IMR-90 (cell line): Measurements from ENCODE around the gene CTNNA1. TPM values are rescaled to one million over a fixed set of nuclear protein-coding genes. Genes with fewer than 3 reads are reported as not detected.

Experiments
- ATAC-seq: fragments of 200-7000 bp; cut with Tn5 transposase; 2 replicates; pipeline ENCODE4 v1.9.1; 2020; ENCODE audit warnings: low read depth, mild to moderate bottlenecking, moderate library complexity
- BruUV-seq: library from RNA; stranded (reverse); fragments of 400-500 nt; replicated peaks from 2 replicates; lab custom pipeline; 2021; lab: Mats Ljungman, UMichigan
- CTCF ChIA-PET: fragments of 300-600 bp; formaldehyde crosslinking; extraction: SDS; loops from one replicate; lab custom pipeline; 2021; ENCODE audit warnings: antibody characterized with exemption; lab: Yijun Ruan, JAX
- POLR2A ChIA-PET: fragments of 300-600 bp; sonication (Branson Sonifier 250); formaldehyde crosslinking; loops from one replicate; lab custom pipeline; 2022; ENCODE audit warnings: antibody characterized with exemption; ENCODE audit not compliant: unreplicated experiment; lab: Charles Lee
- DNase-seq: peaks from one replicate; pipeline ENCODE4 v3.0.0; 2013
- H2AFZ ChIP-seq: replicated peaks from 2 replicates; pipeline ENCODE3; 2013; ENCODE audit warnings: low read length, mild to moderate bottlenecking; ENCODE audit not compliant: poor library complexity
- H2AK5ac ChIP-seq: 2 replicates; pipeline ENCODE4 v1.6.1; 2013; ENCODE audit warnings: low read depth, low read length, inconsistent platforms
- H2AK9ac ChIP-seq: replicated peaks from 2 replicates; pipeline ENCODE3; 2013; ENCODE audit warnings: mild to moderate bottlenecking, low read depth, low read length, moderate library complexity; ENCODE audit not compliant: poor library complexity
- H2BK120ac ChIP-seq: 2 replicates; pipeline ENCODE4 v1.6.1; 2013; ENCODE audit warnings: low read depth, low read length, inconsistent platforms
- H2BK15ac ChIP-seq: 3 replicates; pipeline ENCODE4 v1.6.1; 2013; ENCODE audit warnings: low read depth, low read length, inconsistent platforms
- H2BK20ac ChIP-seq: 2 replicates; pipeline ENCODE4 v1.6.1; 2013; ENCODE audit warnings: low read depth, mild to moderate bottlenecking, inconsistent platforms, low read length, moderate library complexity
- H2BK5ac ChIP-seq: 2 replicates; pipeline ENCODE4 v1.6.1; 2013; ENCODE audit warnings: mild to moderate bottlenecking, low read depth, low read length, inconsistent platforms; ENCODE audit not compliant: poor library complexity, severe bottlenecking
- H3K14ac ChIP-seq: replicated peaks from 2 replicates; pipeline ENCODE4 v1.6.1; 2013; ENCODE audit warnings: low read depth, low read length, inconsistent platforms
- H3K18ac ChIP-seq: 2 replicates; pipeline ENCODE4 v1.6.1; 2013; ENCODE audit warnings: low read depth, low read length, control low read depth
- H3K23ac ChIP-seq: 2 replicates; pipeline ENCODE4 v1.6.1; 2013; ENCODE audit warnings: low read depth, low read length, inconsistent platforms
- H3K27ac ChIP-seq: 2 replicates; pipeline ENCODE4 v1.5.1; 2013; ENCODE audit warnings: mild to moderate bottlenecking, control low read depth, low read length; ENCODE audit not compliant: insufficient read depth
- H3K27me3 ChIP-seq: 2 replicates; pipeline ENCODE4 v1.6.1; 2013; ENCODE audit warnings: low read length; ENCODE audit not compliant: control insufficient read depth, insufficient read depth
- H3K36me3 ChIP-seq: 2 replicates; pipeline ENCODE4 v1.6.1; 2013; ENCODE audit warnings: low read length, mixed read lengths; ENCODE audit not compliant: control insufficient read depth, insufficient read depth
- H3K4ac ChIP-seq: 2 replicates; pipeline ENCODE4 v1.6.1; 2013; ENCODE audit warnings: low read depth, low read length, inconsistent platforms
- H3K4me1 ChIP-seq: 2 replicates; pipeline ENCODE4 v1.6.1; 2013; ENCODE audit warnings: low read length, mixed read lengths; ENCODE audit not compliant: control insufficient read depth, insufficient read depth
- H3K4me2 ChIP-seq: 2 replicates; pipeline ENCODE4 v1.6.1; 2013; ENCODE audit warnings: low read depth, mild to moderate bottlenecking, control low read depth, low read length, moderate library complexity
- H3K4me3 ChIP-seq: 2 replicates; pipeline ENCODE4 v1.5.1; 2013; ENCODE audit warnings: low read depth, mild to moderate bottlenecking, control low read depth, low read length, moderate library complexity; ENCODE audit not compliant: insufficient read depth
- H3K56ac ChIP-seq: 2 replicates; pipeline ENCODE4 v1.6.1; 2013; ENCODE audit warnings: low read length, inconsistent platforms; ENCODE audit not compliant: insufficient read depth; ENCODE audit errors: extremely low read depth
- H3K79me1 ChIP-seq, 2 experiments: 2 replicates each; pipeline ENCODE4 v1.6.1; 2013; ENCODE audit warnings: low read length in 2 of 2, inconsistent platforms in 1 of 2, low read depth in 1 of 2
- H3K9ac ChIP-seq: 2 replicates; pipeline ENCODE4 v1.6.1; 2013; ENCODE audit warnings: low read depth, low read length, control low read depth
- H3K9me1 ChIP-seq: 2 replicates; pipeline ENCODE4 v1.6.1; 2013; ENCODE audit warnings: low read length, inconsistent platforms; ENCODE audit not compliant: insufficient read depth
- H3K9me3 ChIP-seq: 2 replicates; pipeline ENCODE4 v1.6.1; 2013; ENCODE audit warnings: low read length; ENCODE audit not compliant: control insufficient read depth, insufficient read depth
- H4K20me1 ChIP-seq: 2 replicates; pipeline ENCODE4 v1.6.1; 2013; ENCODE audit warnings: low read length, inconsistent platforms; ENCODE audit not compliant: insufficient read depth
- H4K5ac ChIP-seq: 2 replicates; pipeline ENCODE4 v1.6.1; 2013; ENCODE audit warnings: mild to moderate bottlenecking, low read depth, low read length, control low read depth
- H4K8ac ChIP-seq, 2 experiments: 2 replicates each; pipeline ENCODE4 v1.6.1; 2013; ENCODE audit warnings: low read depth in 2 of 2, low read length in 2 of 2, control low read depth in 1 of 2, inconsistent platforms in 1 of 2
- H4K91ac ChIP-seq: 2 replicates; pipeline ENCODE4 v1.6.1; 2013; ENCODE audit warnings: low read depth, low read length, inconsistent platforms; ENCODE audit not compliant: insufficient read depth
- FOS ChIP-seq: fragments of 150-350 bp; IDR thresholded peaks from 2 replicates; pipeline ENCODE4 v1.6.1; 2016; ENCODE audit warnings: low read depth, low read length
- MAFK ChIP-seq: IDR thresholded peaks from 2 replicates; pipeline ENCODE4 v1.6.1; 2012; ENCODE audit warnings: low read depth, low read length, improper control_type of control experiment
- NFE2L2 ChIP-seq: fragments of 150-350 bp; IDR thresholded peaks from 2 replicates; pipeline ENCODE4 v1.6.1; 2016; ENCODE audit warnings: low read depth, mild to moderate bottlenecking, low read length
- WGBS, 2 experiments: methylation state at CpG; one replicate each; pipeline versions ENCODE4 v1.1.5 to v1.1.7; 2013; ENCODE audit warnings: missing lambda C conversion rate in 2 of 2; ENCODE audit not compliant: insufficient read length in 1 of 2; ENCODE audit errors: extremely low coverage in 2 of 2; 5-methylcytosine and 5-hydroxymethylcytosine counted together
- dilution Hi-C: fragments of 300-500 bp; cut with HindIII; formaldehyde crosslinking; loops from one replicate; pipeline ENCODE4 v1.14.3; 2018; ENCODE audit warnings: low sequenced_read_pairs; ENCODE audit not compliant: unreplicated experiment
- in situ Hi-C: fragments of 300-500 bp; cut with MboI; formaldehyde crosslinking; loops from 3 replicates; pipeline ENCODE4 v1.14.3; 2019; ENCODE audit warnings: low sequenced_read_pairs, inconsistent platforms, mixed read lengths
- intact Hi-C: fragments of 100-400 bp; cut with micrococcal nuclease; formaldehyde crosslinking; loops from 2 replicates; pipeline ENCODE4 v1.10.0; 2022
- polyA plus RNA-seq, 3 experiments: library from polyadenylated mRNA; depleted of rRNA; stranded (reverse); fragments of >200 nt; gene quantifications; 2 replicates each; pipeline ENCODE4 v1.2.3, GENCODE V29; 2012; ENCODE audit warnings: low replicate concordance in 1 of 3
- total RNA-seq: library from RNA; depleted of rRNA; stranded (reverse); fragments of >200 nt; gene quantifications from 2 replicates; pipeline ENCODE4 v1.2.3, GENCODE V29; 2012

CTNNA1 gene
- total and polyA plus RNA-seq, 2 of the 4 experiments (the other 2 are of a cell fraction): 220 to 471 TPM

DNA sequence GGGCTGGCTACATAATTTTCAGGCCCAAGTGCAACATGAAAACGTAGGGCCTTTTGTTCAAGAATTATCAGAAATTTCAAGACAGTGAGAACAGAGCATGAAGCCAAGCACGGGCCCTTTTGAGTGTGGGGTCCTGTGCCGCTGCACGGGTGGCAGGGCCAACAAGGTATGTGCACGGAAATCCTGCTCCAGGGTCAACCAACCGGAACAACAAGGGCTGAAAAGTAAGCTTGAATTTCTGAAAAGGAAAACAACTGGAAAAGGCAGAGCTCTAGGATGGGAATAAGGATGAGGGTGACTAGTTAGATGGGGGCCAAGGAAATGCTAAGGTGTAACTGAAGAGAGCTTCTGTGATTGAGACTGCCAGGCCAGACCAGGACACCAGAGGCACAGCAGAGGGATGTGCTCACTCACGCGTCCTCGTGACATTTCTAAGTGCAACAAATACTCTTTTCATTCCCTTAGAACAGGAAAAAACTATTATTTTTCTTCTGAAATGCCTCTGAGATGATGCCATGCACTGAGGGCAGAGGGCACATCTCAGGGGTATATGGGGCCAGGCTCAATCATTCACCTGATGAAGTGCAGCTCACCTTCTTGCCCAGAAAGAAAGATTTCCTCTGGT lies 202.6 kb downstream of the CTNNA1 start:
- dilution Hi-C loops: no loop called here
- H3K4me2 ChIP-seq: no peak overlapping the region
- POLR2A ChIA-PET: no interaction called here
- CTCF ChIA-PET: interaction anchor here (0.6 kb wide), 1 partner anchor 193 kb away, joined by 4 read pairs; no protein-coding TSS in a partner anchor
- no peak overlapping the region for H4K8ac ChIP-seq
- DNase-seq (no peak), ATAC-seq (no peak)
- H2BK20ac ChIP-seq: no peak overlapping the region
- no peak overlapping the region for H2BK15ac ChIP-seq
- no TSS peak for BruUV-seq
- H4K91ac ChIP-seq: no peak overlapping the region
- H3K23ac ChIP-seq: no peak overlapping the region
- no peak overlapping the region for H3K4ac ChIP-seq
- no peak overlapping the region for H2AFZ ChIP-seq
- peaks cover 25% of the 10 kb centered on the region for H3K4me1 ChIP-seq
- peaks cover 8% of the 10 kb centered on the region; the same call in 1 of the 2 replicates for H3K9me1 ChIP-seq
- no peak overlapping the region for H2AK9ac ChIP-seq
- no peak overlapping the region for H4K5ac ChIP-seq
- intact Hi-C loops: no loop called here
- no peaks in the 10 kb centered on the region for H3K9me3 ChIP-seq
- 66% methylated on average over 5 of the region's 9 CpGs; no CpG with 5 or more reads in 1 of the 2 experiments for WGBS, 2 experiments
- no peak overlapping the region for H3K9ac ChIP-seq
- H2BK5ac ChIP-seq: no peak overlapping the region
- H3K36me3 ChIP-seq: peaks cover under 1% of the 10 kb centered on the region; the same call in 1 of the 2 replicates
- no peak overlapping the region for H2BK120ac ChIP-seq
- H4K20me1 ChIP-seq: peaks cover 7% of the 10 kb centered on the region; the same call in 1 of the 2 replicates
- no peaks in the 10 kb centered on the region for H3K27me3 ChIP-seq
- no peak overlapping the region; the same call in 1 of the 2 replicates for H3K27ac ChIP-seq
- H3K18ac ChIP-seq: no peak overlapping the region; the same call in 1 of the 2 replicates
- TF ChIP-seq NFE2L2 (no peak), MAFK (no peak), FOS (no peak)
- in situ Hi-C loops: no loop called here
- no peak overlapping the region for H2AK5ac ChIP-seq
- H3K14ac ChIP-seq: no peak overlapping the region
- H3K4me3 ChIP-seq: no peak overlapping the region
- no peaks in the 10 kb centered on the region; a peak in 1 of 4 replicates for H3K79me1 ChIP-seq
- H3K56ac ChIP-seq: no peak overlapping the region
